Adrenal gland (tissue), 12 donors: ENCODE data around the gene FOXO3B. TPM values are rescaled to one million over a fixed set of nuclear protein-coding genes. Genes with fewer than 3 reads are reported as not detected.

ENCODE experiments used
- polyA plus RNA-seq, 3 donors: library from polyadenylated mRNA; stranded (reverse); fragments of 200-250 nt in 2 of 3; fragments of 350-450 nt in 1 of 3; fragmentation: Illumina TruSeq in 1 of 3; extraction: RNeasy Lipid Tissue Mini Kit (QIAGEN cat#74804) in 1 of 3; gene quantifications; one replicate each; pipeline ENCODE4 v1.2.3, GENCODE V29; 2013 to 2014
- small RNA-seq, 2 donors: library from RNA; depleted of rRNA; stranded (forward); fragments of <200 nt; gene quantifications; one replicate each; pipeline ENCODE3, GENCODE V24; 2016
- total RNA-seq, 9 donors: library from RNA; depleted of rRNA in 4 of 9; stranded (reverse); fragments of >200 nt in 4 of 9; fragments of 120-200 nt in 1 of 9; fragmentation: NEBNext Ultra II Directional in 1 of 9; extraction: Animal tissue kit (Norgen Biotek cat#: 25700) in 1 of 9; gene quantifications; one replicate each; pipeline versions ENCODE4 v1.1.0 to v1.2.4, GENCODE V29; 2013 to 2023
- donor health status: healthy with polysubstance abuse.
- donor health status: Bipolar disorder and iron deficiency.
- donor health status: DM: yes; HTN: yes; CAD: no.
- donor health status: DM: no; HTN: no; CAD: no.
- donor health status: DM: no; HTN: no; CAD: no.
- donor health status: DM: yes; HTN: yes; CAD: no.

FOXO3B gene
- total and polyA plus RNA-seq, 12 donors, result 0.57 to 6.3 (median 3.0) TPM

Small RNA genes within 50 kb of the gene (small RNA-seq; reads per million reads assigned to genes)
- gene AC026271.2 (0 reads per million in 2 donors), gene AC026271.4 (0 reads per million in 2 donors)

Other genes with a start within 250 kb of the FOXO3B start
- gene LGALS9C, start 205.5 kb downstream of the FOXO3B start, total RNA-seq, result under 1 TPM in 3 of 9 donors, not detected in 6; 0.15 to 0.81 (median 0.25) TPM
- under 1 TPM in 1 of 3 donors, not detected in 2; 0.40 TPM for gene LGALS9C, start 205.5 kb downstream of the FOXO3B start, polyA plus RNA-seq
- not detected for gene TBC1D28, start 37.9 kb downstream of the FOXO3B start, total RNA-seq
- gene TBC1D28, start 37.9 kb downstream of the FOXO3B start, polyA plus RNA-seq, result not detected
- 1 to 10 TPM in 2 of 9 donors, under 1 TPM in 5, not detected in 2; 0.14 to 1.8 (median 0.67) TPM for gene FBXW10, start 61.7 kb upstream of the FOXO3B start, total RNA-seq
- gene FBXW10, start 61.7 kb upstream of the FOXO3B start, polyA plus RNA-seq, result 1 to 10 TPM; 1.2 to 3.0 (median 1.4) TPM
- gene TVP23B, start 98.9 kb upstream of the FOXO3B start, total RNA-seq, result 10 to 100 TPM; 33.0 to 86.0 (median 47.8) TPM
- 10 to 100 TPM; 16.2 to 70.9 (median 32.5) TPM for gene TVP23B, start 98.9 kb upstream of the FOXO3B start, polyA plus RNA-seq
- gene PRPSAP2, start 175.8 kb upstream of the FOXO3B start, total RNA-seq, result 10 to 100 TPM; 25.0 to 56.9 (median 33.7) TPM
- 10 to 100 TPM; 13.9 to 50.0 (median 22.5) TPM for gene PRPSAP2, start 175.8 kb upstream of the FOXO3B start, polyA plus RNA-seq